Keratinocyte (primary cell): Measurements from ENCODE around the gene RHBDD3. TPM values are rescaled to one million over a fixed set of nuclear protein-coding genes. Genes with fewer than 3 reads are reported as not detected.

Experiments used
- DNase-seq: peaks from one replicate; pipeline ENCODE4 v3.0.0-alpha.2; 2011; ENCODE audit warnings: low read depth, missing footprints, low spot score
- FAIRE-seq: peaks from 2 replicates; lab custom pipeline; 2011; peaks lifted over from hg19 to GRCh38; lab: Jason Lieb, UNC
- H2AFZ ChIP-seq: 2 replicates; pipeline ENCODE4 v1.6.0; 2012; ENCODE audit warnings: low read length, control low read depth, inconsistent platforms; ENCODE audit not compliant: control insufficient read depth
- H3K27ac ChIP-seq: 2 replicates; pipeline ENCODE4 v1.5.1; 2011; ENCODE audit warnings: low read length; ENCODE audit not compliant: control insufficient read depth, insufficient read depth
- H3K27me3 ChIP-seq: 3 replicates; pipeline ENCODE4 v1.6.0; 2011; ENCODE audit warnings: low read length; ENCODE audit not compliant: control insufficient read depth, insufficient read depth; ENCODE audit errors: extremely low read depth
- H3K36me3 ChIP-seq, 2 experiments: 2 replicates in 1 of 2; 3 replicates in 1 of 2; pipeline ENCODE4 v1.5.1; 2011; ENCODE audit warnings: low read length in 2 of 2, mild to moderate bottlenecking in 1 of 2; ENCODE audit not compliant: control insufficient read depth in 2 of 2, insufficient read depth in 2 of 2; ENCODE audit errors: extremely low read depth in 1 of 2
- H3K4me1 ChIP-seq: 3 replicates; pipeline ENCODE4 v1.5.1; 2011; ENCODE audit warnings: low read length; ENCODE audit not compliant: control insufficient read depth, insufficient read depth; ENCODE audit errors: extremely low read depth
- H3K4me2 ChIP-seq: 3 replicates; pipeline ENCODE4 v1.6.0; 2011; ENCODE audit warnings: low read depth, low read length; ENCODE audit not compliant: control insufficient read depth, insufficient read depth; ENCODE audit errors: extremely low read depth
- H3K4me3 ChIP-seq, 3 experiments: fragments of 200-600 bp in 1 of 3; sonication (generic) in 1 of 3; 2 replicates in 2 of 3; 3 replicates in 1 of 3; pipeline ENCODE4 v1.5.1; 2011 to 2016; ENCODE audit warnings: low read length in 3 of 3, mild to moderate bottlenecking in 3 of 3, control low read depth in 2 of 3, inconsistent platforms in 1 of 3, low read depth in 1 of 3, mixed read lengths in 1 of 3, mixed run types in 1 of 3, moderate library complexity in 1 of 3; ENCODE audit not compliant: control insufficient read depth in 2 of 3, insufficient read depth in 2 of 3; ENCODE audit errors: extremely low read depth in 1 of 3
- H3K79me2 ChIP-seq: 2 replicates; pipeline ENCODE4 v1.6.0; 2012; ENCODE audit warnings: low read length; ENCODE audit not compliant: control insufficient read depth, insufficient read depth
- H3K9ac ChIP-seq: 3 replicates; pipeline ENCODE4 v1.6.0; 2011; ENCODE audit warnings: low read length; ENCODE audit not compliant: control insufficient read depth, insufficient read depth; ENCODE audit errors: extremely low read depth
- H3K9me1 ChIP-seq: 3 replicates; pipeline ENCODE4 v1.6.0; 2011; ENCODE audit warnings: low read length; ENCODE audit not compliant: control insufficient read depth, insufficient read depth; ENCODE audit errors: extremely low read depth
- H3K9me3 ChIP-seq: 2 replicates; pipeline ENCODE4 v1.5.1; 2012; ENCODE audit warnings: low read depth, low read length; ENCODE audit not compliant: control insufficient read depth
- H4K20me1 ChIP-seq: 3 replicates; pipeline ENCODE4 v1.6.0; 2011; ENCODE audit warnings: low read length; ENCODE audit not compliant: control insufficient read depth, insufficient read depth; ENCODE audit errors: extremely low read depth
- CTCF ChIP-seq, 3 experiments: IDR thresholded peaks in 1 of 3; conservative IDR thresholded peaks in 1 of 3; optimal IDR thresholded peaks in 1 of 3; 2 replicates in 2 of 3; 3 replicates in 1 of 3; pipeline versions ENCODE3 to v1.5.1; 2011; ENCODE audit warnings: low read length in 3 of 3, mild to moderate bottlenecking in 3 of 3, moderate library complexity in 2 of 3, control low read depth in 1 of 3, inconsistent platforms in 1 of 3; ENCODE audit not compliant: insufficient read depth in 2 of 3; ENCODE audit errors: extremely low read depth in 1 of 3
- EZH2 ChIP-seq: IDR thresholded peaks from one replicate; pipeline ENCODE4 v1.6.1; 2012; ENCODE audit warnings: inconsistent platforms, mild to moderate bottlenecking, low read length, moderate library complexity
- dilution Hi-C: fragments of 300-500 bp; cut with MboI; formaldehyde crosslinking; loops from one replicate; pipeline ENCODE4 v1.7.0; 2020; ENCODE audit warnings: low sequenced_read_pairs; ENCODE audit not compliant: extremely low pct_ligation_motif_present
- polyA plus RNA-seq, 5 experiments: library from polyadenylated mRNA; depleted of rRNA in 3 of 5; stranded (reverse) in 3 of 5; stranded (forward) in 1 of 5; unstranded in 1 of 5; fragments of >200 nt; gene quantifications; 1 replicate in 1 of 5; 2 replicates in 3 of 5; 3 replicates in 1 of 5; pipeline versions ENCODE4 v1.2.1 to v1.2.3, GENCODE V29; 2011 to 2012; ENCODE audit warnings: missing spikeins in 2 of 5, low read depth in 1 of 5, low replicate concordance in 1 of 5

The RHBDD3 gene
- polyA plus RNA-seq, 1 donor (not counting 4 experiments of a cell fraction or from before 2014, with no cell fraction given), result 10.3 TPM

GRCh38 chr22:29288837-29289236 is 21.1 kb upstream of the RHBDD3 start:
- Histone ChIP-seq H2AFZ (no peak overlapping the region), H3K4me1 (no peaks in the 10 kb centered on the region), H3K79me2 (peaks cover 42% of the 10 kb centered on the region), H4K20me1 (peaks cover 12% of the 10 kb centered on the region), H3K4me2 (no peak overlapping the region), H3K4me3 (no peak overlapping the region), H3K9me3 (no peaks in the 10 kb centered on the region), H3K27ac (no peak overlapping the region), H3K36me3 (peaks cover 48 to 65% of the 10 kb centered on the region in 2 experiments), H3K9ac (no peak overlapping the region), H3K27me3 (no peaks in the 10 kb centered on the region), H3K9me1 (no peaks in the 10 kb centered on the region)
- TF ChIP-seq EZH2 (no peak), CTCF (optimal IDR thresholded peaks at IDR 0.05 in 1 of 3, IDR thresholded peaks at IDR 0.05 in 1 of 3, conservative IDR thresholded peaks at IDR 0.05 in 1 of 3; ENCODE audit: extremely low read depth in 1 of 3, insufficient read depth in 2 of 3, low read length in 3 of 3) (no peak)
- dilution Hi-C loops, result no loop called here
- FAIRE-seq (no peak), DNase-seq (no peak)

- FAIRE-seq (no peak), DNase-seq (no peak)
- Histone ChIP-seq H3K79me2 (peaks cover 62% of the 10 kb centered on the region), H3K4me1 (no peaks in the 10 kb centered on the region), H3K36me3 (peaks cover 41 to 50% of the 10 kb centered on the region in 2 experiments), H4K20me1 (peaks cover 28% of the 10 kb centered on the region), H3K9me1 (no peaks in the 10 kb centered on the region), H3K9ac (no peak overlapping the region), H3K27ac (no peak overlapping the region), H3K27me3 (no peaks in the 10 kb centered on the region), H2AFZ (no peak overlapping the region), H3K9me3 (no peaks in the 10 kb centered on the region), H3K4me3 (no peak overlapping the region), H3K4me2 (no peak overlapping the region)
- dilution Hi-C loops, result no loop called here
- TF ChIP-seq EZH2 (no peak), CTCF (optimal IDR thresholded peaks at IDR 0.05 in 1 of 3, IDR thresholded peaks at IDR 0.05 in 1 of 3, conservative IDR thresholded peaks at IDR 0.05 in 1 of 3; ENCODE audit: extremely low read depth in 1 of 3, insufficient read depth in 2 of 3, low read length in 3 of 3) (no peak)
Observed at GRCh38 chr22:29284196-29284595, 16.4 kb upstream of the RHBDD3 start.
